GM19324 (cell line): Measurements from ENCODE around the gene ZNF385B.

Source experiments
- ATAC-seq: cut with Tn5 transposase; IDR thresholded peaks from one replicate; pipeline ENCODE4 v1.9.1; 2021; ENCODE audit warnings: mild to moderate bottlenecking, moderate library complexity; ENCODE audit not compliant: unreplicated experiment, low FRiP score

ZNF385B gene

DNA sequence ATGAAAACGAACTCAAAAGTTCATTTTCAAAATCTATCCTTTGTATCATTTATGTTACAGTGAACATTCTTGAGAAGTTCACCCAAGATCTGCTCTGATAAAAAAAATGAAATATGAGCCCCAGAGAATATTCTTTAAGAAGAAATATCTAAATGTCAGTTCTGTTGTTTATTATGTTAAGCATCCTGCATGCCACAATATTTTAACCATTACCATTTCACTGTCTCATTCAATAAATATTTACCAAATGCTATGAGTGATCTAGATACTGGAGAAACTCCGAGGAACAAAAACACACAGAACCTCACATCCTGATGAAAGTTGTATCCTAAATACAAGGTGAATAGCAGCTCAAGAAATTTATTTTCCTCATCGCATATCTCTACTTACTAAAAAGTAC, 170.2 kb downstream of the ZNF385B start:
- no peak for ATAC-seq

GRCh38 chr2:179686718-179687342, 174.6 kb downstream of the ZNF385B start:
- no peak for ATAC-seq

- no peak for ATAC-seq
These were observed 175.3 kb downstream of the ZNF385B start for GRCh38 chr2:179686069-179686468.

DNA sequence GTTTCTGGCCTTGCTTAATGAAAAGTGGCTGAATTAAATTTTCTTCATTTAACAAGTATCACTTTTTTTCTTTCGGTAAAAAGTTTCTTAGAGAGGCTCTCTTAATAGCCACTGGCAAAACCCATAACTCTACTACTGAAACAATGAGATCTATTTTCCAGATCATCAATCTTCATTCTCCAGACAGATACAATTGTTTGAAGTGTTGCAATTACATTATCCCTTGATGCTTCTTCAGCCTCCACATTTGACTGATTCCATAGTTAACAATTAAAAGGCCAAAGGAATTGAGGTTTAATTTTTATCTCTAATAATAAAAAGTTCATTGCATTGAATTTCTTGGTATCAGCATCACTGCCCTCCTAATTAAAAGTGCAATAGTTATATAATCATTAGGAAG, 176.3 kb downstream of the ZNF385B start:
- ATAC-seq, result no peak

DNA sequence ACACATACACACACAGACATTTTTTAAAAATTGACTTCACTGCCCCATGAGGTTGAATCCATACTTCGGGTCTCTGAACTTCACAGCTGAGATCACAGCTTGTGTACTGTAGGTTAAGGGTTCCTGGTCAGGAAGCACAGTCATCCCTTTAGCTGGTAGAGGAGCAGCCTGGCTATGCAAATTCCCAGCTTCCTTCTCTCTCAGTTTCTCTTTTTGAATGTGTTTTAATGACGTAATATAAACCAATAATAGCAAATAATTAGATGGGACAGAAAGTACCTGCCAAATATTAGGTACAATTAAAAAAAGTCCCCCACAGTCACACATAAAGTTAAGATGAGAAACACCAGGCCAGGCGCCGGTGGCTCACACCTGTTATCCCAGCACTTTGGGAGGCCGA, 178.7 kb downstream of the ZNF385B start:
- ATAC-seq, result no peak

DNA sequence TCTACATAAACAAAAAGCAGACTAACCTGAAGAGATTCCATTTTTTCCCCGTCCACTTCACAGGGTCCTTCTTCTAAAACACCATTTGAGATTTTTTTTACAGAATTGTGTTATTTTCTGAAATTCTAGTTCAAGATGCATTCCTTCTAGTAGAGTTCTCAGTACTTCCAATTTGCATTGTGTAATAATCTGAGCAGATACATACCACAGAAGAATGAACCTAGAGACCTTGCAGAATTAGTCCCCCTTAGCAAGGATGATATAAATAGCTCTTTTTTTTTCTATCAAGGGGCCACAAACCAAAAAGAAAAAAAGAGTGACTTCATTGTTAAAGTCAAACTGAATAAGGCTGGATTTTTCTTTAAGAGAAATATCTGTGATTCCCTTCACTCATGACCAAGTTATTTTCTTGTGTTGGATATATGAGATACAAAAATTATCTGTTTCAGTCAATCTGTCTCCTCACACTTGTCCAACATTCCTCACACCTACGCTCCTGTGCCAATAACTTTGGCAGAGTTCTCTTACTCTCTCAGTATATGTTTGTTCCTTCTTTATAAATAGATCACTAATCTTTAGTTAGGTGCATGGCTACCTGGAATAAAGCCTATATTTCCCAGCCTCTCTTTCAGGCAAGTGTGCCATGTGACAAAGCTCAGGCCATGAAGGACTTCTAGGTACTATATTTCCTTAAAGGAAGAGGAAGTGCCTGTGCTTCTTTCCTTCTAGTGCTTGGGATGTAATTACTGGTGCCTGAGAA, 183.5 kb downstream of the ZNF385B start:
- no peak for ATAC-seq

- ATAC-seq, result no peak
These were observed 184.2 kb downstream of the ZNF385B start for GRCh38 chr2:179677077-179677688.

- ATAC-seq, result no peak
These were observed 186.0 kb downstream of the ZNF385B start for GRCh38 chr2:179675435-179675834.

DNA sequence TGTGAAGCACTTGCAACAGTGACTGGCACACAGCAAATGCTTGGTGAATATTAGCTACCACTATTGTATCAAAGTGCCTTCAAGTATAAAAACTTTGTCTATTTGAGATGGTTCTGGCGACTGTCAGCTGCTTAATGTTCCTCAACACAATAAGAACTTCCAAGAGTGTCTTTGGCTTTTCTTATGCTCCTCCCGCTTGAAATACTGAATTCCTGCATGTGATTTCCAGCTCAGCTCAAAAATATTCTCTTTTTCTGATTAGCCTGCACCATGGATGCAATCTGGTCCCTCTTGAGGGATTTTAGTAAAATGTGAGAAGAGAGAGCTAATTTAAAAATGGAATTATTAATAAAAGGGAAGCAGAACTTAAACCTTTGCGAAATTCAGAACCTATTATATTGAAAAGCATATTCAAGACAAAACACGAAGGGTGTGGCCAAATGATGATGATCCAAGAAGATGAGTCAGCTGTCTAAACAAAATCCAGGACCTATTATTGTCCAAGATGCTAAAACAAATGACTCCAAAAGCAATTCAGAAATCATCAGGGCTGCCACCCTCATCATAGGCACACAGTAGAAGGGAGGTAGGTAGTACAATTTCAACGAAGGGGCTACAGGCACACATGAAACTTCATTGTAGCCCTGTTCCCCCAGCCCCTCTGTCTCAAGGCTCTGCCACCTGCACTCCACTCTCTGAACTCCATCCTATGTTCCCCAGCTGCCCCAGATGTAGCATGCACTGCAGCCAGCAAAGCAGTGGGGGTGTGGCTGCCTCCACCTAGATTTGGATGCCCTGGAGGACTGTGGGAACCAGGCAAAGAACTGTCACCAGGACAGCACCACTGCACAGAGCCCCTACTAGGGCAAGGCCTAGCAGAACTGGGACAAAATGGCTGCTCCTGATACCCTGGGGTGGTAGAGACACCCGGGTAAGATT, 190.1 kb downstream of the ZNF385B start:
- ATAC-seq, result no peak

- no peak for ATAC-seq
These were observed 192.2 kb downstream of the ZNF385B start for GRCh38 chr2:179669196-179669595.

DNA sequence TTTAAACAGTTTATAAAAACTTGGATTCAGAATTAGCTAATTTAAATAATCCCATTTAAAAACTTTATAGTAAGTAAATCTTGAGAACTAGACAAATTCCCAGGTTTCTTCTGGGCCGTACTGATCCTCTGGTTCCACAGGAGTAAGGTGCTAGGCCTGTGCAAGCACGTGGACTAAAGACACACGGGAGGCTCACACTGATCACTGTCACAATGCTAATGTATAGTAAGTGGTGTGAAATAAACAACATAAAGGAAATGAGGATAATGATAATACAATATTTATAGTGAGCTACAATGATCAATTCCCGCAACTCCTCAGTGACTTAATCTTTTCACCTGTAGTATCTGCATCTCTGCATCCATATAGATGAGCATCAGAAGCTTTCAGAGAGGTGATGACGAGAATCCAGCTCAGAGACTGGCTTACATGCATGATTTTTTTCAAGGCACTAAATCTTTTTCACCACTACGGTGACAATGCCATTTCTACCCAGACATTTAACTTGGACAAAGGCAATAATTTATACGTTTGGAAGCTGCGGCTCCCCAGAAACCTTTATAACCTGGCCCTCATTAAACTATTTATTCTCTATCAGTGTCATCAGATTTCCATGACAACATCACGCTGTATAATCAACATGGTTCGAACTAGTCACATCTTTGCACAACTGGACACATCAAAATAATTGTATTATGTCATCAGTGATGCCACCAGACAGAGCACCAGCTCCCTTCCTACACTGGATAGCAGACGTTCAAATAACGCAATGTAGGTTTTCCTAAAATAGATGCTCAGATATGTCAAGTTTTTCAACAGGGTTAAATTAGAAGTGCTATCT, 196.2 kb downstream of the ZNF385B start:
- ATAC-seq, result no peak

DNA sequence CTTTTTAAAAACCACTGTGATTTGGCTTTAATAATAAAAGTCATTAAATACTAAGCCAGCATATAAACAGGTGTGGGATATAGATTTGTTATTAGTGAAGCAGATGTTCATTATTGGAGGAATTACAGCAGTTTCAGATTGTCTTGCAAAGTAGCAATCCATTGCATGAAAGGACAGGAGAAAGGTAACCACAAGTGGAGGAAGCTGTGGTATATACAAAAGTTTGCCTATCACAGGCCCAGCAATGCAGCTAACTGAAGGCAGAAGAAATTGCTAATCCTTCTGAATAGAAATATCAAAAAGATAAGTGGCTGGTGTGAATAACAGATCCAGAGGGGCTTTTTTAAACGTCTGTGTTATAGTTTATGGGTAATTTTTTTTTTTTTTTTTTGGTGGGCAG, 199.4 kb downstream of the ZNF385B start:
- ATAC-seq, result no peak

- no peak for ATAC-seq
These were observed 204.3 kb downstream of the ZNF385B start for GRCh38 chr2:179657068-179657595.

DNA sequence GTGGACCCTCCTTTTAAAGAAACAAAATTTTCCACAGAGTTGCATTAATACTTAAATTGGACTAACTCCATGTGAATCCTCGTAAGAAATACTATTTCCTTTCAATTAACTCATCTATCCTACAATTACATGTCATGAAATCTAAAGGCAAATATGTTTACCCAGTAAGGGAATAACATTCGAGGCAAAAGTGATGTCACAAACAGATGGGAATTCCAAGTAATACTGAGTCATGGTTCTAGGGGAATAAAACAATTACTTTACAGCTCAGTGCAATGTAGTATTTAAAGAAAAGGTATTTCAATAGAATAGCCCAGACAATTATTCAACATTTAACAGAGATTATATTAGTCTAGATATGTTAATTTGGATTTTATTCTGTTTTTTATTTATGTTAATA, 205.8 kb downstream of the ZNF385B start:
- no peak for ATAC-seq

DNA sequence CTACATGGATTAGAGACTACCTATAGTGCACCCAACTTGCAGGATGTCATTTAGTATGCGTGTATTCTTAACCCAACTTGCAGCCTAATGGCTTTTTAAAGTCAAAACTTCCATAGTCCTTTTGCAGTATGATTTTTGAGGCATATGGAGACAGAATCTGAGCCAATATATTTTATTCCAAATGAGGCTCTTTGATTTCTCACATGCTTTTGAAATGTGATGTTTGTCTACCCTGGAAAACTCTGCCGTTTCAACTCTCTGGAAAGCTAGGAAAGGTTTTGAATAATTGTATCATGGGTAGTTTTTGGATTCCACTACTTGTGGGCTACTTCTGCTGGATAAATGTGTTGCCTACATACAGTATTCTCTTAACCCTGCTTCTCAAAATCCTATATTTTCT, 206.6 kb downstream of the ZNF385B start:
- no peak for ATAC-seq

GRCh38 chr2:179652296-179652695, 209.1 kb downstream of the ZNF385B start:
- no peak for ATAC-seq

GRCh38 chr2:179650420-179650819, 211.0 kb downstream of the ZNF385B start:
- no peak for ATAC-seq

DNA sequence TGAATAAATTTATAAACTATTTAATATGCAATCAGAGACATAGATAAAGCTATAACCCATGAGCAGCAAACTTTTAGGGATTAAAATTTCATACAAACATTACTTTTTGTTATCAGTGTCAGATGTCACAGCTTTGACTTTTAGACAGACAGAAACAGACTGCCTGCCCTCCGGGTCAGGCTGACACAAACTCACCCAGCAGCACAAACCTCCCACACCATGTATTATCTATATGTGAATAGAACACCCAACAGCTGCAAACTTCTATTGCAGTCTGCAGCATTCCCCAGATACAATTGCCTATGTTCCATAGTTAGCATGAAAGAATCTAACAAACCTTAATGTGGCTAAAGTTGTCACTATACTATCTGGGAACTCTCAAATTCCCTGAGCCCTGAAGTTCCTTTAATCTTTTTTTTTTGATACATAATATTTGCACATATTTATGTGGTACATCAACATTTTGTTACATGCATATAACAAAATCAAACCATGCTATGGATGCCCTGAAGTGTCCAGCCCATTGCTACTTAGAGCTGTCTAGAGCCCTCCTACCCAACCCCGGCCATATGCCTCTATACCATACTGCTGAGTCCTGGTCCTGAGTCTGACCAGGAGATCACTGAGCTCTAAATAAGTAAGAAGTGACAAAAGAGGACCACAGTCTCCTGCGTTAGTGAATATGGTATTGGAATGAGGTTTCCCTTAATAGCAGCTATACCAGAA, 214.4 kb downstream of the ZNF385B start:
- no peak for ATAC-seq

DNA sequence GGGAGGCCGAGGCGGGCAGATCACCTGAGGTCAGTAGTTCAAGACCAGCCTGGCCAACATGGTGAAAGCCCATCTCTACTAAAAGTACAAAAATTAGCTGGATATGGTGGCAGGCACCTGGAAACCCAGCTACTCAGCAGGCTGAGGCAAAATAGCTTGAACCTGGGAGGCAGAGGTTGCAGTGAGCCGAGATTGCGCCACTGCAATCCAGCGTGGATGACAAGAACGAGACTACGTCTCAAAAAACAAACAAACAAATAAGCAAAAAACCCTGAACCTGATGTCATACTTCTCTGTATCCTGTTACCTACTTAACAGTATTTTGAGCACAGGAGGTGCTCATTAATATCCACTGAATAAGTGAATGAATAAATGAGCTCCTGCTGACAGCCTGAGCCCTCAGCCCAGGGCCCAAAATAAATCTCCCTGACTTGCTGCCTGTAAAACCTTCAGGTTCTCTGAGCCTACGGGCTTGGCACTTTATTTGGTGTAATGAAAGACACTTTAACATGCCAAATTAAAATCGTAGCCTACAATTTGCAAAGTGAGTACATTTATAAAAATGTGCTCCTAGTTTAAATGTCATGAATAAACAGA, 215.1 kb downstream of the ZNF385B start:
- no peak for ATAC-seq
